ENCODE data around the gene MACROD2.

- TF ChIP-seq, protein P1, sequence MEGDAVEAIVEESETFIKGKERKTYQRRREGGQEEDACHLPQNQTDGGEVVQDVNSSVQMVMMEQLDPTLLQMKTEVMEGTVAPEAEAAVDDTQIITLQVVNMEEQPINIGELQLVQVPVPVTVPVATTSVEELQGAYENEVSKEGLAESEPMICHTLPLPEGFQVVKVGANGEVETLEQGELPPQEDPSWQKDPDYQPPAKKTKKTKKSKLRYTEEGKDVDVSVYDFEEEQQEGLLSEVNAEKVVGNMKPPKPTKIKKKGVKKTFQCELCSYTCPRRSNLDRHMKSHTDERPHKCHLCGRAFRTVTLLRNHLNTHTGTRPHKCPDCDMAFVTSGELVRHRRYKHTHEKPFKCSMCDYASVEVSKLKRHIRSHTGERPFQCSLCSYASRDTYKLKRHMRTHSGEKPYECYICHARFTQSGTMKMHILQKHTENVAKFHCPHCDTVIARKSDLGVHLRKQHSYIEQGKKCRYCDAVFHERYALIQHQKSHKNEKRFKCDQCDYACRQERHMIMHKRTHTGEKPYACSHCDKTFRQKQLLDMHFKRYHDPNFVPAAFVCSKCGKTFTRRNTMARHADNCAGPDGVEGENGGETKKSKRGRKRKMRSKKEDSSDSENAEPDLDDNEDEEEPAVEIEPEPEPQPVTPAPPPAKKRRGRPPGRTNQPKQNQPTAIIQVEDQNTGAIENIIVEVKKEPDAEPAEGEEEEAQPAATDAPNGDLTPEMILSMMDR (IDR thresholded peaks at IDR 0.05), result no peak
- TF ChIP-seq EP300 (IDR thresholded peaks at IDR 0.05), result no peak
Measured at GRCh38 chr20:15475483-15475882, 1480.2 kb downstream of the MACROD2 start.
